ENCODE measurements around the gene ANKS6.

ANKS6 gene

GRCh38 chr9:98805506-98806272 is 9.3 kb upstream of the ANKS6 start:
- TF ChIP-seq CTCF (IDR thresholded peaks at IDR 0.05; ENCODE audit: extremely low read depth, insufficient read depth, missing control alignments) = no peak
- in situ Hi-C loops (cut with MboI; ENCODE audit: low pct_unique_long_range_greater_than_20kb, low sequenced_read_pairs, unreplicated experiment) = no loop called here
- no peak for DNase-seq (ENCODE audit: low spot score)

GRCh38 chr9:98804083-98804482 is 7.7 kb upstream of the ANKS6 start:
- DNase-seq (ENCODE audit: low spot score) = no peak
- no peak for TF ChIP-seq CTCF (IDR thresholded peaks at IDR 0.05; ENCODE audit: extremely low read depth, insufficient read depth, missing control alignments)
- in situ Hi-C loops (cut with MboI; ENCODE audit: low pct_unique_long_range_greater_than_20kb, low sequenced_read_pairs, unreplicated experiment) = no loop called here

GRCh38 chr9:98801969-98802371 is 5.6 kb upstream of the ANKS6 start:
- no peak for TF ChIP-seq CTCF (IDR thresholded peaks at IDR 0.05; ENCODE audit: extremely low read depth, insufficient read depth, missing control alignments)
- no peak for DNase-seq (ENCODE audit: low spot score)
- in situ Hi-C loops (cut with MboI; ENCODE audit: low pct_unique_long_range_greater_than_20kb, low sequenced_read_pairs, unreplicated experiment) = no loop called here

GRCh38 chr9:98801561-98801960 is 5.2 kb upstream of the ANKS6 start:
- no peak for DNase-seq (ENCODE audit: low spot score)
- in situ Hi-C loops (cut with MboI; ENCODE audit: low pct_unique_long_range_greater_than_20kb, low sequenced_read_pairs, unreplicated experiment) = no loop called here
- TF ChIP-seq CTCF (IDR thresholded peaks at IDR 0.05; ENCODE audit: extremely low read depth, insufficient read depth, missing control alignments) = no peak

GRCh38 chr9:98798254-98798653 is 1.9 kb upstream of the ANKS6 start:
- no peak for DNase-seq (ENCODE audit: low spot score)
- TF ChIP-seq CTCF (IDR thresholded peaks at IDR 0.05; ENCODE audit: extremely low read depth, insufficient read depth, missing control alignments) = no peak
- in situ Hi-C loops (cut with MboI; ENCODE audit: low pct_unique_long_range_greater_than_20kb, low sequenced_read_pairs, unreplicated experiment) = no loop called here

- DNase-seq (ENCODE audit: low spot score) = no peak
- TF ChIP-seq CTCF (IDR thresholded peaks at IDR 0.05; ENCODE audit: extremely low read depth, insufficient read depth, missing control alignments) = no peak
Observed at GRCh38 chr9:98797491-98797890, 1.1 kb upstream of the ANKS6 start.

More at GRCh38 chr9:98797491-98797890, 1.1 kb upstream of the ANKS6 start:
- in situ Hi-C loops (cut with MboI; ENCODE audit: low pct_unique_long_range_greater_than_20kb, low sequenced_read_pairs, unreplicated experiment) = no loop called here

Measured in GM13977 (cell line).